Urinary bladder (tissue), 4 donors: ENCODE data around the gene DDB1. TPM values are rescaled to one million over a fixed set of nuclear protein-coding genes. Genes with fewer than 3 reads are reported as not detected.
"Not testable (repeated sequence)": the region's sequence is repeated elsewhere in the genome, so short reads cannot be mapped to it uniquely, and the experiment has no call there.

Experiments used
- DNase-seq: peaks from one replicate; pipeline ENCODE4 v3.0.0-alpha.2; 2015; ENCODE audit errors: extremely low spot score
- H3K27ac ChIP-seq: one replicate; pipeline ENCODE4 v1.5.1; 2013; ENCODE audit warnings: low read depth, mild to moderate bottlenecking, moderate library complexity
- H3K36me3 ChIP-seq: one replicate; pipeline ENCODE4 v1.6.1; 2013; ENCODE audit warnings: mild to moderate bottlenecking, moderate library complexity; ENCODE audit not compliant: insufficient read depth
- H3K4me1 ChIP-seq: one replicate; pipeline ENCODE4 v1.6.1; 2013; ENCODE audit warnings: mild to moderate bottlenecking, moderate library complexity; ENCODE audit not compliant: insufficient read depth
- H3K4me3 ChIP-seq: one replicate; pipeline ENCODE4 v1.5.1; 2013; ENCODE audit warnings: low read depth, low read length
- WGBS: extraction: QIAGEN DNeasy Blood & Tissue Kit; methylation state at CpG from one replicate; pipeline ENCODE4 v1.1.7; 2013; 5-methylcytosine and 5-hydroxymethylcytosine counted together
- polyA plus RNA-seq: library from polyadenylated mRNA; stranded (reverse); fragments of 200-250 nt; gene quantifications from one replicate; pipeline ENCODE4 v1.2.3, GENCODE V29; 2013
- total RNA-seq: library from RNA; depleted of rRNA; stranded (reverse); fragments of >200 nt; gene quantifications from one replicate; pipeline ENCODE4 v1.2.3, GENCODE V29; 2014
- donor health status: healthy with polysubstance abuse.
- donor health status: healthy.

The DDB1 gene
- total and polyA plus RNA-seq, 2 donors = 109 to 136 TPM

DNA sequence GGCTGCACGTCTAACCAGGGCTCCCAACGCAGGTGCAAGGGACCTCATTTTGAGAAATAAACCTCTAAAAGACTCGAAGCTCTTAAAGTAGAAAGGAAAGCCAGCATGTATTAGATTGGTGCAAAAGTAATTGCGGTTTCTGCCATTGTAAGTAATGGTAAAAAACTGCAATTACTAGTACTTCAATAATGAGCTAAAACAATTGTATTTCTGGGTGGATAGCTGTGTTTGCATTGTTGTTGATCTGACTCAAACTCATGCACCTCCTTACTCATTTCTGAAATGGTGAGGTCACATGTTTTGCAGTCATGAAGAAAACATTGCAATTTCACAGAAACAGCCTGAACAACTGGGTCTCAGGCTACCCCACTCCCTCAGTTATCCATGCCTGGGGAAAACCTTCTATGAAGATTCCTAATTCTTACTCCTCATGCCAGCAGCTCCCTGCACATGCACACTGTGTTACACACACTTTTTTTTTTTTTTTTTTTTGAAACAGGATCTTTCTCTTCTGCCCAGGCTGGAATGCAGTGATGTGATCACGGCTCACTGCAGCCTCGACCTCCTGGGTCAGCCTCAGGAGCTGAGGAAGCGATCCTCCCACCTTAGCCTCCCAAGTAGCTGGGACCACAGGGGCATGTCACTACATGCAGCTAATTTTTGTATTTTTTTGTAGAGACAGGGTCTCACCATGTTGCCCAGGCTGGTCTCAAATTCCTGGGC, 62.4 kb downstream of the DDB1 start:
- WGBS = 92% methylated on average over 7 of the region's 7 CpGs
- DNase-seq = no peak
- H3K36me3 ChIP-seq = no peaks in the 10 kb centered on the region
- H3K27ac ChIP-seq = no peak overlapping the region
- H3K4me1 ChIP-seq = no peaks in the 10 kb centered on the region
- no peak overlapping the region for H3K4me3 ChIP-seq

DNA sequence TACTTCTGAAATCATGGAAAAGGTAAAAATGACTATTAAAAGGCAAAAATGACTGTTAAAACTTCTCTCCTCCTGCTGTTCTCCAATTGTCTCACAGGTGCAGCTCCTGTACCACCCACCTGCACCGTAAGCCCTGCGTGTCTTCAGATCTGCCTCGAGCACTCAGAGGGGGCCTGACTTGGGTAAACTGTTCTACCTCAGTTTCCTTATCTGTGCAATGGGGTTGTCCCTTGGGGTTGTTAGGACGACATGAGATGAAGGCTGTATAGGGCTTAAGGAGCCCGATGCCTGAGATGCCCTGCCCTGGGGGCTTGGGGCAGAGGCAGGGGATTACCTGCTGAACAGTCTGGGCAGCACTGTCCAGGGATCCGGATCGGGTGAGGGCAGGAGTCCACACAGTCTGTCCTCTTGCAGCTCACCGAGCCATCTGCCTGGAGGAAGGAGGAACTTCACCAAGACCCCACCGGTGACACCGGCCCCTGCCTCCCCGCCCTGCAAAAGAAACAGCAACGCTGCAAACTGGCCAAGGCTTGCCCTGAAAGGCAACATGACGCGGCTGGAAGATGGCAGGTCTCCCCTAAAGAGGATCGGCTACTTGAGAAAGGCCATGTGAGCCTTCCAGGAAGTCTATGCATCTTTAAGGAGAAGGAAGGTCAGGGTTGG, 64.2 kb downstream of the DDB1 start:
- 91% methylated on average over 15 of the region's 15 CpGs for WGBS
- H3K36me3 ChIP-seq = no peaks in the 10 kb centered on the region
- DNase-seq = no peak
- H3K4me3 ChIP-seq = no peak overlapping the region
- no peak overlapping the region for H3K27ac ChIP-seq
- H3K4me1 ChIP-seq = no peaks in the 10 kb centered on the region

DNA sequence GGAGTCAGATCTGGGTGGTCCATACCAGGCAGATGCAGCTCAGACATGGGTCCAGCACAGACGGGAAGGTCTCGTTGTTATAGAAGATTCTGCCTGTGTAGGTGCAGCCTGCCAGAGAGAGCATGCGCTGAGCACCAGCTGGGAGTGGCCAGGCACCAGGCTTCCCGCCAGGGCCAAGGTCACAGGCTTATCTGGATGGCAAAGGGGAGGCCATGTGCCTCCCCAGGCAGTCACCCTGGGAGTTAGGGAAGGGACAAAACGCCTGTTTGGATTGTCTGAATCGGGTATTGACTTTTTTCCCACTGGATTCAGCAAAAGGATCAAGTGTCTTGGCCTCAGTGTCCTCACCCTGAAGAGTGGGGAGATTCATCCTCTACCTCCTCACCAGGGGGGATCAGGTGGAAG, 65.5 kb downstream of the DDB1 start:
- no peaks in the 10 kb centered on the region for H3K4me1 ChIP-seq
- H3K36me3 ChIP-seq = no peaks in the 10 kb centered on the region
- no peak overlapping the region for H3K27ac ChIP-seq
- no peak overlapping the region for H3K4me3 ChIP-seq
- WGBS = 75% methylated on average over 6 of the region's 6 CpGs
- DNase-seq = no peak

DNA sequence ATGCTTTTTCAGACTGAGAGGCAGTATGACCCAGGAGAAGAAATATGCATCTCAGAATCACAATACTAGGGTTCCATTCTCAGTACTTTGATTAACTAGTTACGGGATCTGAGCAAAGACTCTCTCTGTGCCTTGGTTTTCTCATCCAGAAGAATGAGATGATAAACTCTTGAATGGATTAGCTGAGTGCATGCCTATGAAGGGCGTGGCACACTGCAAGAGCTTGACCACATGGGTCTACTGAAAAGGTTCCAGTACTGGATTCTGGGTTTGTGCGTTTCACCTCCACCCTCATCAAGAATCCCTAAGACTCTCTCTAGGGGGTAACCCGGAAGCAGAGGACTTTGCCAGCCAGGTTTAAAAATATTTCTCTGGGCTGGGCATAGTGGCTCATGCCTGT, 66.3 kb downstream of the DDB1 start:
- DNase-seq = no peak
- H3K36me3 ChIP-seq = no peaks in the 10 kb centered on the region
- WGBS = 79% methylated on average over 4 of the region's 4 CpGs
- no peak overlapping the region for H3K27ac ChIP-seq
- no peaks in the 10 kb centered on the region for H3K4me1 ChIP-seq
- no peak overlapping the region for H3K4me3 ChIP-seq

DNA sequence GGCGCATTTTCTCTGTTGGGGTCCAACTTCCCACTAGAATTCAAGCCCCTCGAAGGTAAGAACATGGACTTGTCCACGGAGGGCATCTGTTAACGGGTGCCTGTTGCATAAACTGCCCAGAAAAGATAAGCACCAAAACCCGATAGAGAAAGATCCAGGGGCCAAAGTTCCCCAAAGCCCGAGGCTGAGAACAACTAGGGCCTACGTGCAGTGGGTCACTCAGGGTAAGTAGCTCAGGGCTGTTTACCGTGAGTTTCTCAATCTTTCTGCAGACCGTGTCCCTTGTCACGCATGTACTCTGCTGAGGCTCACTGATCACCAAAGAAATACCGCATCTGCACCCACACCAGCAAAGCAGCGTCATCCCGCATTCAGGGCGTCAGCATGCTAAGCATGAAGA, 67.5 kb downstream of the DDB1 start:
- no peak overlapping the region for H3K4me3 ChIP-seq
- no peaks in the 10 kb centered on the region for H3K4me1 ChIP-seq
- DNase-seq = no peak
- 93% methylated on average over 14 of the region's 14 CpGs for WGBS
- no peak overlapping the region for H3K27ac ChIP-seq
- no peaks in the 10 kb centered on the region for H3K36me3 ChIP-seq

DNA sequence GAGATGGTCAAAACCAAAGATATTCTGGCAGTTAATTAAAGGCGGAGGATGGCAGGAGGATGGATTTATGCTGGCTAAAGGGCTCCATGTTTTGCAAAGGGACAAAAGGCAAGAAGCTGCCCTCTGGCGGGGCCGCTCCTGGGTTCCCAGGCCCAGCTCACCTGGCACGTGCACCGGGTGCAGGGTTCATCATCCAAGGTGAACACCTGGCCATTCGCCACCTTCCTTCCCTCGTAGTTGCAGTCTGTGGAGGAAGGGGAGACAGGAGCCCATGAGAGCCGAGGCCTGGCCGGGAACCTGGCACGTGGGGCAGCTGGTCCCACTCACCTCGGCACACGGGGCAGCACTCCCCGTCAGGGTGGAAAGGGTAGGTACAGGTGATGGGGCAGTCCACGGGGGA, 68.1 kb downstream of the DDB1 start:
- no peaks in the 10 kb centered on the region for H3K36me3 ChIP-seq
- 92% methylated on average over 14 of the region's 14 CpGs for whole genome bisulfite sequencing
- no peak overlapping the region for H3K4me3 ChIP-seq
- no peaks in the 10 kb centered on the region for H3K4me1 ChIP-seq
- no peak overlapping the region for H3K27ac ChIP-seq
- DNase-seq = no peak

DNA sequence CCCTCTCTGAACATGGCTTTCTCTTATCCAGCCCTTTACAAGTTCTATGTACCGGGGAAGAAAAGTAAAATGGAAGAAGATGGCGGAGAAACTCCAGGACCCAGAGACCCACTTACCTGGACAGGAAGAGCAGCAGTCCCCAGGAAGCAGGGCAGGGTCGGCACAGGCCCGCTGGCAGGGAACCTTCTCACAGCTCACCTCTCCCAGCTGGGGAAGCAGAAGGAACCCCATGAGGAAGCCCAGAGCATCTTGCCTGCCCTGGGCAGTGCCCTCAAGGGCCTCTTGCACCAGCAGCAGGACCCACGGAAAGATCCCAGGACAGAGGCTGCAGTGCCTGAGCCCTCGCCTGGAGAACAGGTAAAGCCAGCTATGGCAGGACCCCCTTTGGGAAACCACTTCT, 68.5 kb downstream of the DDB1 start:
- Histone ChIP-seq H3K27ac (no peak overlapping the region), H3K36me3 (no peaks in the 10 kb centered on the region), H3K4me1 (no peaks in the 10 kb centered on the region), H3K4me3 (no peak overlapping the region)
- WGBS = 95% methylated on average over 6 of the region's 6 CpGs
- DNase-seq = no peak

DNA sequence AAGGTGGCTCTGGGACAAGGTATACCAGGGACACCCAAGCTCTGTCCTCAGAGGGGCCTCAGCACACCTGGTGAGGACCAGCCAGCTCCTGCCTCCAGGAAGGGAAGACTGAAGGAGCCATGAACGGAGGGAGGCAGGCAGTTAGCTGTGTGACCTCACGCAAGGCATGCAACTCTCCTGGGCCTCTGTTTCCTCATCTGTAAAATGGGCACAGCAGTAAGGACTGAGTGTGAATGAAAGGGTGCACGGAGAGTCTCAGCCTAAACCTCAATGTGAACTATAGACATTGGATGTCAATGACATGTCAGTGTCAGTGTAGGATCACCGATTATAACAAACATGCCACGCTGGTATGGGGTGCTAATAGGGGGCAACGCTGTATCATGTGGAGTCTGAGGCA, 73.5 kb downstream of the DDB1 start:
- 97% methylated on average over 6 of the region's 6 CpGs for WGBS
- DNase-seq = no peak
- no peak overlapping the region for H3K27ac ChIP-seq
- no peaks in the 10 kb centered on the region for H3K36me3 ChIP-seq
- H3K4me1 ChIP-seq = no peaks in the 10 kb centered on the region
- H3K4me3 ChIP-seq = no peak overlapping the region

DNA sequence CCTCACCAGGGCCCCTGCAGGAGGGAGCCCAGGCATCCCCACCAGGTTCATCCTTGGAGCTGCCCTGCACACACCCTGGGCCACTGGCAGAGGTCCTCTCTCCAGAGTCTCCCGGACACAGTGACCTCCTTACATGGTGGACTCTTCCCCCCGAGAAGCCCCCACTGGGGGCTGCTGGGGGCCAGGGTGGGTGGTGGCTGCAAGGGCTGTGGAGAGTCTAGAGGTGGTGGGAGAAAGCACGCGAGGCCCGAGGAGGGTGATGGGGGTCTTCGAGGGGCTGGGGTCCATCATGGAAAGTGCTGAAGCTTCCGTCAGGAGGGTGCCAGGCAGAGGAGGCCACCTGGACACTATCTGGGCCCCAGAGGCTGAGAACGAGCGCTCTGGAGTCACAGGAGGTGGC, 74.4 kb downstream of the DDB1 start:
- Histone ChIP-seq H3K36me3 (no peaks in the 10 kb centered on the region), H3K4me1 (no peaks in the 10 kb centered on the region), H3K27ac (no peak overlapping the region), H3K4me3 (no peak overlapping the region)
- WGBS = 86% methylated on average over 9 of the region's 9 CpGs
- DNase-seq = no peak

DNA sequence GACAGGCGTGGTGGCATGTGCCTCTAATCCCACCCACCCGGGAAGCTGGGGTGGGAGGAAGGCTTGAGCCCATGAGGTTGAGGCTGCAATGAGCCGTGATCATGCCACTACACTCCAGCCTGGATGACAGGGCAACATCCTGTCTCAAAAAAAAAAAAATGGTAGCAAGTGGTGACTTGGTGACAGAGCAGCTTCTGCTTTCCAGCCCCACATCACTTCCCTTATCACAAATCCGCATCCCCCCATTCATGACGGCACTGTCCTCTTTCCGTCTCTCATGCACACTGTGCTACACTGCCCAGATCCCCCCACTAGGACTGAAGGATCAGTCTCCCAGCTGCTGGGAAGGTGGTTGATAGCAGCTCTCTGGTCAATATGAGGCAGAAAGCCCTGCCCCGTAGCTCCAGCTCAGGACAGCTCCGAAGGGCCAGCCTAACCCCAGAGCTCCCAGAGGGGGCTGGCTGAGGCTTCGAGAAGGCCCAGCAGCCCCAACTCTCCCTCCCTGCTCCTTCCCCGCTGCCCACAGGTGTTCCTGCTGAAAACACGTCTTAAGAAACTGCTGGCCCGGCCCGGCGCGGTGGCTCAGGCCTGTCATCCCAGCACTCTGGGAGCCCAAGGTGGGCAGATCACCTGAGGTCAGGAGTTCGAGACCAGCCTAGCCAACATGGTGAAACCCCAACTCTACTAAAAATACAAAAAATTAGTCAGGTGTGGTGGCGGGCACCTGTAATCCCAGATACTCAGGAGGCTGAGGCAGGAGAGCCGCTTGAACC, 76.0 kb downstream of the DDB1 start:
- no peak overlapping the region for H3K4me3 ChIP-seq
- no peak for DNase-seq
- H3K36me3 ChIP-seq = no peaks in the 10 kb centered on the region
- H3K27ac ChIP-seq = no peak overlapping the region
- no peaks in the 10 kb centered on the region for H3K4me1 ChIP-seq
- WGBS = 89% methylated on average over 18 of the region's 18 CpGs

DNA sequence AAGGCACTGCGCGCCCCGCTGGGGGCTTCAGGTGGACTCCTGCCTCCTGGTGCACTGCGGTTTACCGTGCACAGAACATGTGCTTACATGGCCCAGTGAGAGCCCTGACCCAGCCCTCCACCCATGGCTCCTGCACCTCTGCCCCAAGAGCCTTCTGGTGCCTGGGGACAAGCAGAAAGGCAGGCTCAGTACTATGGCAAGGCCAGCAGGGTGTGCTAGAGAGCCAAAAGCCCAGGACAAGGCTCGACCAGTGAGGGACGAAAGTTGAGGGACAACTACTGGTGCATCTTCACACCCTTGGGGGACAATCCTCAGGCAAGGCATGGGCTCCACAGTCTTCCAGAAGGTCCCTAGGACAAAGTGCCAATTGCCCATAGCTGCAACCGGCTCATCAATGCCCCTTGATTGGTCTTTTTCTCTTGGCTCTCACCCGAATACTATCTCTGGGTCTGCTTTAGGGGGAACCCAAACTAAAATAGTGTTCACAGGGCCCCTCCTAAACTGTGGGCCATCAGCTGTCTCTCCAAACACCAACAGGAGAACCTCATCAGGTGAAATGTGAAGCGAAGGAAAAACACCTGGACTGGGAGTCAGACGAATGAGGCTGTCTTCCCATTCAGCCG, 78.4 kb downstream of the DDB1 start:
- WGBS = 54% methylated on average over 12 of the region's 12 CpGs
- Histone ChIP-seq H3K4me3 (no peak overlapping the region), H3K36me3 (no peaks in the 10 kb centered on the region), H3K27ac (no peak overlapping the region), H3K4me1 (no peaks in the 10 kb centered on the region)
- DNase-seq = no peak

DNA sequence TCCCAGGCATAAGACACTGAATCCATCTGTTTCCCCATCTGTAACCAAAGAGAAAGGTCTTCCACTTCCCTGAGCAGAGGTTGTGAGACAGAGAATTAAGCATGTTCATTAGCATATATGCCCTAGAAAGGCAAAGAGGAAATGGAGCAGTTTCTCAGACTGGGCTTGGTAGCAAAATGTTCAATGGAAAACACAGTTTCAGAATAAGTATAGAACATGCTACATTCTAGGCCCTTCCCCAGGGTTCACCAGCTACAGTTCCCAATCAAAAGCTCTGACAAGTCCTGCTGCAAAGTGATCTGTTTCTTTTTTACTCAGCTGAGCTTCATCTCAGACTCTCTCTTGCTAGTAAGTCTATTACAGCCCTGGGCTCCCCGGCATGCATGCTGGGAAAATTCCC, 80.6 kb downstream of the DDB1 start:
- not testable (repeated sequence) for H3K4me3 ChIP-seq, H3K27ac ChIP-seq, H3K4me1 ChIP-seq, DNase-seq, H3K36me3 ChIP-seq
- WGBS = 63% methylated on average over 1 of the region's 1 CpG

DNA sequence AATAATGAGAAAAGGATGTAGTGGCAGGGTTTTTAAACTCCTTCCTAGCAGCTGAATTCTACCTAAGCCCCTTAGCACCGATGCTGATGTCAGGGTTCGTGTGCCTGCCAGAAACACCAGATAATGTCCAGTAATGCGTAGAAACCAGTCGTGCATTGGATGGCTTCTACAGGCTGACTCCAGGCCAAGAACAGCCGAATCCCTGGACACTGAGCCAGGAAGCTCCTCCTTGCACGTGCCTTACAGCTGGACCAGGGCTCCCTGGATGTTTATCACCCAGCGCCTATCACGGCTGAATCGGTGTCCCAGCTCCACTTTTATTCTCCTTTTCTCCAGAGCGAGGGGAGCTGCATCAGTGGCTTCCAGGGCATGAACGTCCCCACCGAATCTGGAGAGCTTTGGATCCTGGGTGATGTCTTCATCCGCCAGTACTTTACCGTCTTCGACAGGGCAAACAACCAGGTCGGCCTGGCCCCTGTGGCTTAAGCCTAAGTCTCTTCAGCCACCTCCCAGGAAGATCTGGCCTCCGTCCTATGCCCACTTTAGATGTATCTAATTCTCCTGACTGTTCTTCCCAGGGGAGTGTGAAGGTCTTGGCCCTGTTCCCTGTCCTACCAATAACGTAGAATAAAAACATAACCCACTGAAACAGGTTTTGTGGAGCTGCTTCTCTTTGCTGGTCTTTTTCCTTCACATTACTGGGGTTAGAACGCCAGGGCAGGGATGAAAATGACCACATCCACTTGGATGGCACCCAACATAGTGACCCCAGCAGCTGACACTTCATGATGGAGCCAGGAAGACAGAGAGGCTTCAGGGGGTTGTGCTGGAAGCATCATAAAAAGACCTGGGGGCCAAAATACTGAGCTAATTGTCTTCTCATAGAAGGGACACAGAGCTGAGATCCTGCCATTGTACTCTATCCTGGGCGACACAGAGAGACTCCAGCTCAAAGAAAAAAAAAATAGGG, 81.8 kb downstream of the DDB1 start:
- peak; percentile 2 for DNase-seq
- H3K4me3 ChIP-seq, H3K36me3 ChIP-seq, H3K27ac ChIP-seq, H3K4me1 ChIP-seq: not testable (repeated sequence)
- WGBS = 42% methylated on average over 20 of the region's 20 CpGs
